Effector CD4-positive, alpha-beta T cell (primary cell): ENCODE measurements around the gene RAD51B.

ENCODE experiments used
- DNase-seq: peaks from one replicate; pipeline ENCODE4 v3.0.0-alpha.2; 2020

The RAD51B gene

GRCh38 chr14:68702578-68702977 lies 883.0 kb downstream of the RAD51B start:
- no peak for DNase-seq

- peak; percentile 27 for DNase-seq
These were observed 883.5 kb downstream of the RAD51B start for GRCh38 chr14:68703093-68703492.

GRCh38 chr14:68704736-68705720 lies 885.4 kb downstream of the RAD51B start:
- DNase-seq: no peak

GRCh38 chr14:68705741-68706283 lies 886.2 kb downstream of the RAD51B start:
- no peak for DNase-seq

GRCh38 chr14:68707482-68707881 lies 887.9 kb downstream of the RAD51B start:
- no peak for DNase-seq

- no peak for DNase-seq
These were observed 888.8 kb downstream of the RAD51B start for GRCh38 chr14:68708343-68708742.

- DNase-seq: no peak
These were observed 889.4 kb downstream of the RAD51B start for GRCh38 chr14:68709007-68709406.

GRCh38 chr14:68710776-68711175 lies 891.2 kb downstream of the RAD51B start:
- DNase-seq: no peak

- no peak for DNase-seq
These were observed 892.2 kb downstream of the RAD51B start for GRCh38 chr14:68711561-68712309.

GRCh38 chr14:68712703-68713370 lies 893.3 kb downstream of the RAD51B start:
- no peak for DNase-seq

- DNase-seq: no peak
These were observed 894.2 kb downstream of the RAD51B start for GRCh38 chr14:68713782-68714181.

- DNase-seq: no peak
These were observed 895.7 kb downstream of the RAD51B start for GRCh38 chr14:68714991-68715924.

- no peak for DNase-seq
These were observed 897.1 kb downstream of the RAD51B start for GRCh38 chr14:68716698-68717097.

GRCh38 chr14:68718023-68718990 lies 898.7 kb downstream of the RAD51B start:
- DNase-seq: no peak

GRCh38 chr14:68719634-68720384 lies 900.2 kb downstream of the RAD51B start:
- DNase-seq: no peak

- no peak for DNase-seq
These were observed 902.6 kb downstream of the RAD51B start for GRCh38 chr14:68722186-68722585.

- DNase-seq: no peak
These were observed 903.5 kb downstream of the RAD51B start for GRCh38 chr14:68722968-68723566.

- DNase-seq: no peak
These were observed 904.3 kb downstream of the RAD51B start for GRCh38 chr14:68723808-68724268.

GRCh38 chr14:68724914-68725313 lies 905.3 kb downstream of the RAD51B start:
- DNase-seq: no peak
